Ovary (tissue), 9 donors: ENCODE results near the gene AGBL5. TPM values are rescaled to one million over a fixed set of nuclear protein-coding genes. Genes with fewer than 3 reads are reported as not detected.

Experiments
- DNase-seq, 5 donors: peaks; one replicate each; pipeline ENCODE4 v3.0.0-alpha.2; 2019 to 2020
- H3K27ac ChIP-seq, 2 donors: fragments of 200-600 bp; one replicate each; pipeline versions ENCODE4 v1.5.1 to v1.8.0; 2019 to 2022
- H3K27me3 ChIP-seq: fragments of 200-600 bp; one replicate; pipeline ENCODE4 v1.8.0; 2022
- H3K36me3 ChIP-seq: fragments of 200-600 bp; sonication (generic); one replicate; pipeline ENCODE4 v1.5.1; 2019
- H3K4me1 ChIP-seq: one replicate; pipeline ENCODE4 v1.8.1; 2013; ENCODE audit warnings: mild to moderate bottlenecking, moderate library complexity; ENCODE audit not compliant: insufficient read depth
- H3K4me3 ChIP-seq: fragments of 200-600 bp; sonication (generic); one replicate; pipeline ENCODE4 v1.5.1; 2017
- H3K9me3 ChIP-seq, 2 donors: fragments of 200-600 bp in 1 of 2; sonication (generic) in 1 of 2; one replicate each; pipeline versions ENCODE4 v1.5.1 to v1.8.1; 2013 to 2019; ENCODE audit warnings: mild to moderate bottlenecking in 1 of 2, moderate library complexity in 1 of 2
- CTCF ChIP-seq, 3 donors: fragments of 450-650 bp in 2 of 3; fragments of 200-600 bp in 1 of 3; IDR thresholded peaks; one replicate each; pipeline versions ENCODE4 v1.5.1 to v1.8.0; 2016 to 2022; ENCODE audit warnings: antibody characterized with exemption in 3 of 3, mild to moderate bottlenecking in 1 of 3
- EP300 ChIP-seq: sonication (generic); formaldehyde crosslinking; IDR thresholded peaks from one replicate; pipeline ENCODE4 v1.6.1; 2017; ENCODE audit warnings: antibody characterized with exemption
- POLR2A ChIP-seq: fragments of 450-650 bp; IDR thresholded peaks from one replicate; pipeline ENCODE4 v1.6.1; 2017; ENCODE audit warnings: antibody characterized with exemption, mild to moderate bottlenecking, moderate library complexity
- WGBS, 3 donors: extraction: QIAGEN DNeasy Blood & Tissue Kit in 1 of 3; methylation state at CpG; one replicate each; pipeline versions ENCODE4 v1.1.5 to v1.1.7; 2013 to 2017; 5-methylcytosine and 5-hydroxymethylcytosine counted together
- intact Hi-C, 4 donors: fragments of 100-400 bp; cut with DNase I; formaldehyde crosslinking; loops; one replicate each; pipeline versions ENCODE4 v1.11.0 to v1.15.1; 2022 to 2023
- polyA plus RNA-seq, 2 donors: library from polyadenylated mRNA; stranded (reverse); fragments of 200-250 nt in 1 of 2; fragments of 350-450 nt in 1 of 2; fragmentation: Illumina TruSeq in 1 of 2; extraction: RNeasy Lipid Tissue Mini Kit (QIAGEN cat#74804) in 1 of 2; gene quantifications; one replicate each; pipeline ENCODE4 v1.2.3, GENCODE V29; 2013 to 2014
- total RNA-seq, 7 donors: library from RNA; depleted of rRNA in 2 of 7; stranded (reverse); fragments of >200 nt in 2 of 7; fragmentation: NEBNext Ultra II Directional in 3 of 7; extraction: Animal tissue kit (Norgen Biotek cat#: 25700) in 3 of 7; gene quantifications; one replicate each; pipeline versions ENCODE4 v1.1.0 to v1.2.4, GENCODE V29; 2016 to 2023
- donor health status: DM: no; HTN: no; CAD: no; lungs with moderate emphysema.
- donor health status: DM: no; HTN: no; CAD: no.
- donor health status: Bipolar disorder and iron deficiency.
- donor health status: DM: yes; HTN: yes; CAD: no.
- donor health status: DM: no; HTN: no; CAD: no.
- donor health status: DM: yes; HTN: yes; CAD: no.

The AGBL5 gene
- total and polyA plus RNA-seq, 9 donors = 11.7 to 26.9 (median 23.9) TPM

- Histone ChIP-seq H3K9me3 (no peaks in the 10 kb centered on the region), H3K36me3 (no peaks in the 10 kb centered on the region), H3K4me1 (peaks cover 9% of the 10 kb centered on the region), H3K27ac (no peak overlapping the region), H3K4me3 (no peak overlapping the region), H3K27me3 (no peaks in the 10 kb centered on the region)
- DNase-seq = no peak
- intact Hi-C loops = loop anchor here in 2 of 4 donors (5.0 to 10.0 kb wide), 2 partner anchors 32 to 165 kb away; partner anchors contain the start of gene DPYSL5 (in 2 of the 2)
- TF ChIP-seq EP300 (no peak), CTCF (IDR thresholded peaks at IDR 0.05) (no peak)
- 46 to 61% (median 50%) methylated on average over 2 of the region's 2 CpGs for WGBS, 3 donors
Measured at GRCh38 chr2:27009716-27010115, 41.8 kb upstream of the AGBL5 start.

DNA sequence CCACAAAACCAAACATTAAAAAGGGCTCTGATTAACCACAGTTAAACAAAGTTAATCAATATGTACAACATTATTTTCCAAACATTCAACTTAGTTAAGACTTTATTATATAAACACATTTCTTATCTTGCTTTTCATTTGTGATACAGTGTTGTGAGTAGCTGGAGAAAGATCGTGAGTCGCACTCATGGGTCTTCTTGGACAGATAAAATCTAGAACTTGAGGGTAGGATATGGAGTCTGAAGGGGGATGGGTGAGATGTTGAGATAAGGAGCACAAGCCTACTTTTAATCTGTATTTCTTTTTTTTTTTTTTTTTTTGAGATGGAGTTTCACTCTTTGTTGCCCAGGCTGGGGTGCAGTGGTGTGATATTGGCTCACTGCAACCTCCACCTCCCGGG, 41.3 kb upstream of the AGBL5 start:
- no peaks in the 10 kb centered on the region for H3K36me3 ChIP-seq
- H3K9me3 ChIP-seq = no peaks in the 10 kb centered on the region
- intact Hi-C loops = loop anchor here in 2 of 4 donors (5.0 to 10.0 kb wide), 2 partner anchors 33 to 165 kb away; partner anchors contain the start of gene DPYSL5 (in 2 of the 2)
- H3K27ac ChIP-seq = no peak overlapping the region
- 56 to 80% (median 74%) methylated on average over 3 of the region's 3 CpGs for WGBS, 3 donors
- no peak for DNase-seq
- H3K27me3 ChIP-seq = no peaks in the 10 kb centered on the region
- TF ChIP-seq EP300 = no peak
- no peak for TF ChIP-seq POLR2A
- no peak for TF ChIP-seq CTCF (IDR thresholded peaks at IDR 0.05)
- peaks cover 11% of the 10 kb centered on the region for H3K4me1 ChIP-seq
- no peak overlapping the region for H3K4me3 ChIP-seq

- no peak for DNase-seq
- Histone ChIP-seq H3K9me3 (no peaks in the 10 kb centered on the region), H3K4me3 (no peak overlapping the region), H3K36me3 (no peaks in the 10 kb centered on the region), H3K4me1 (peaks cover 10% of the 10 kb centered on the region), H3K27ac (no peak overlapping the region), H3K27me3 (no peaks in the 10 kb centered on the region)
- intact Hi-C loops = loop anchor here in 2 of 4 donors (5.0 to 10.0 kb wide), 2 partner anchors 36 to 169 kb away; partner anchors contain the start of gene DPYSL5 (in 2 of the 2)
- WGBS, 3 donors = 96 to 99% (median 97%) methylated on average over 4 of the region's 4 CpGs
- TF ChIP-seq EP300 = no peak
- TF ChIP-seq POLR2A = no peak
- no peak for TF ChIP-seq CTCF (IDR thresholded peaks at IDR 0.05)
Measured at GRCh38 chr2:27013738-27014137, 37.7 kb upstream of the AGBL5 start.

DNA sequence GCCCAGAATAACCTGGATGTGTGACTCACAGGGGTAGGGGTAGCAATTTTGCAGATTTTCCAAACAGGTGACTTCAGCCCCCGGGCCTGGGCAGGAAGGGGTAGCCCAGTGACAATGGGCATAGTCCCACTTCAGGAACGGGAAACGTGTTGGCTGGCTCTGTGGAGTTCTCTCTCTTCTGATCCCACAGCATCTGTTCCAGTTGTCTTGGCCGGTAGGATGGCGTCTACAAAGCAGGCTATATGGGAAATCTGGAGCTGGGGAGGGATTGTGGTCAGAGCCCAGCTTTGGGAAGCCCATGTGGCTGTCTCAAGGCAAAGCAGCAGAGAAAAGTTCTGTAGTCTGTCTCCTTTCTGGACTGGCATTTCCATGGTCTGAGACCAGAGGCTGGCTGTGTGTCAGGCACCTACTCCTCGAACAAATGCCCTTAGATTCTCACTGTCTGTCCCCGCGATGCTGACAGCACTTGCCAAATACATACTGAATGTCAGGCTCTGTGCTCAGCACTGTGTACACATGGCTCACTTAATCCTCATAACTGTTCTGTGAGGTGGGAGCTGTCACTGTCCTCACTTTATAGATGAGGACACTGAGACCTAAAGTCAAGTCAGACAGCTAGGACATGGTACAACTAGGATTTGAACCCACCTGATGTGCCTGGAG, 36.6 kb upstream of the AGBL5 start:
- no peaks in the 10 kb centered on the region for H3K27me3 ChIP-seq
- no peaks in the 10 kb centered on the region for H3K36me3 ChIP-seq
- H3K9me3 ChIP-seq = no peaks in the 10 kb centered on the region
- intact Hi-C loops = loop anchor here in 2 of 4 donors (5.0 to 10.0 kb wide), 3 partner anchors 38 to 170 kb away; partner anchors contain the start of gene DPYSL5 (in 2 of the 2)
- peaks cover 11% of the 10 kb centered on the region for H3K4me1 ChIP-seq
- TF ChIP-seq EP300 = no peak
- TF ChIP-seq POLR2A = no peak
- no peak for TF ChIP-seq CTCF (IDR thresholded peaks at IDR 0.05)
- 84 to 94% (median 87%) methylated on average over 8 of the region's 8 CpGs for WGBS, 3 donors
- peak overlapping the region in 1 of 2 donors; percentile 33 for H3K27ac ChIP-seq
- DNase-seq = no peak
- no peak overlapping the region for H3K4me3 ChIP-seq
